ENCODE data around the gene ATP8A2.

- TF ChIP-seq CTCF (IDR thresholded peaks at IDR 0.05) (no peak), POLR2A (IDR thresholded peaks at IDR 0.05) (no peak)
These were observed 319.9 kb downstream of the ATP8A2 start for GRCh38 chr13:25691654-25692053.

All from upper lobe of left lung (tissue), 4 donors.